ENCODE results near the gene MOSMO. TPM values are rescaled to one million over a fixed set of nuclear protein-coding genes. Genes with fewer than 3 reads are reported as not detected.
"Not testable (repeated sequence)": the region's sequence is repeated elsewhere in the genome, so short reads cannot be mapped to it uniquely, and the experiment has no call there.

MOSMO gene
- total and polyA plus RNA-seq, 10 of the 15 experiments (the other 5 are each of a cell fraction or from before 2014, with no cell fraction given), result 1.7 to 26.7 (median 12.2) TPM

- H3K9me3 ChIP-seq (replicated peaks; ENCODE audit: control insufficient read depth, insufficient read depth, low read length), result no peaks in the 10 kb centered on the region
- in situ Hi-C loops (cut with MboI) (no loop called here), intact Hi-C loops (cut with micrococcal nuclease; ENCODE audit: unreplicated experiment) (no loop called here)
- no peaks in the 10 kb centered on the region for H4K20me1 ChIP-seq (ENCODE audit: control insufficient read depth, insufficient read depth)
- H3K27me3 ChIP-seq (replicated peaks in 1 of 2; ENCODE audit: control insufficient read depth in 2 of 2, insufficient read depth in 2 of 2, low read length in 1 of 2), result no peaks in the 10 kb centered on the region
- H3K27ac ChIP-seq (ENCODE audit: control insufficient read depth, insufficient read depth), result no peak overlapping the region
- FAIRE-seq, result no peak
- no peak overlapping the region for H3K4me3 ChIP-seq
- RAD21 ChIA-PET (ENCODE audit: unreplicated experiment), result no interaction called here
- H2AFZ ChIP-seq (ENCODE audit: control insufficient read depth, low read depth, low read length), result no peak overlapping the region
- ATAC-seq, result no peak
- H3K79me2 ChIP-seq (ENCODE audit: control insufficient read depth, insufficient read depth, low read length), result no peaks in the 10 kb centered on the region
- SMC1A ChIA-PET (ENCODE audit: uncharacterized antibody, unreplicated experiment), result no interaction called here
- BruUV-seq (replicated peaks), result no TSS peak
- TF ChIP-seq USF1 (IDR thresholded peaks at IDR 0.05; ENCODE audit: borderline replicate concordance, extremely low read length, insufficient read depth, low read depth, low read length) (no peak), SIN3A (IDR thresholded peaks at IDR 0.05; ENCODE audit: low read depth, low read length) (no peak), TCF7 (IDR thresholded peaks at IDR 0.05; ENCODE audit: borderline replicate concordance) (no peak), PAX8 (IDR thresholded peaks at IDR 0.05) (no peak), EP300 (IDR thresholded peaks at IDR 0.05; ENCODE audit: borderline replicate concordance in 1 of 2, control insufficient read depth in 1 of 2, low read depth in 2 of 2, low read length in 2 of 2) (no peak), TAF1 (IDR thresholded peaks at IDR 0.05; ENCODE audit: borderline replicate concordance, low read depth, low read length) (no peak), RB1 (IDR thresholded peaks at IDR 0.05; ENCODE audit: borderline replicate concordance) (no peak), ETV6 (conservative IDR thresholded peaks at IDR 0.05 in 1 of 2, IDR thresholded peaks at IDR 0.05 in 1 of 2; ENCODE audit: borderline replicate concordance in 1 of 2, low read depth in 1 of 2) (no peak), HCFC1 (IDR thresholded peaks at IDR 0.05; ENCODE audit: low read length) (no peak), PBX3 (IDR thresholded peaks at IDR 0.05; ENCODE audit: insufficient replicate concordance, low read depth, low read length) (no peak)
- 64% methylated on average over 15 of the region's 15 CpGs for WGBS (ENCODE audit: insufficient coverage, insufficient replicate concordance, low lambda C conversion rate, missing lambda C conversion rate)
- no peaks in the 10 kb centered on the region for H3K36me3 ChIP-seq (ENCODE audit: control insufficient read depth in 2 of 2, insufficient read depth in 2 of 2, low read length in 1 of 2)
- H3K4me2 ChIP-seq (ENCODE audit: control insufficient read depth, insufficient read depth), result no peak overlapping the region
- POLR2A ChIA-PET, result no interaction called here
- DNase-seq (ENCODE audit: low read depth, low spot score), result no peak
- CTCF ChIA-PET, result interaction anchor here (1.0 kb wide), 1 partner anchor 63 kb away, joined by 3 read pairs; no protein-coding TSS in a partner anchor
- H3K4me1 ChIP-seq (ENCODE audit: control insufficient read depth, insufficient read depth, low read length), result no peaks in the 10 kb centered on the region
- no peak overlapping the region for H3K9ac ChIP-seq (ENCODE audit: control insufficient read depth, insufficient read depth, low read length)
Observed at GRCh38 chr16:22126037-22126558, 118.2 kb downstream of the MOSMO start.

- 87% methylated on average over 1 of the region's 1 CpG for WGBS (ENCODE audit: insufficient coverage, insufficient replicate concordance, low lambda C conversion rate, missing lambda C conversion rate)
- H3K9me3 ChIP-seq (replicated peaks; ENCODE audit: control insufficient read depth, insufficient read depth, low read length); H3K79me2 ChIP-seq (ENCODE audit: control insufficient read depth, insufficient read depth, low read length); intact Hi-C loops (cut with micrococcal nuclease; ENCODE audit: unreplicated experiment); SMC1A ChIA-PET (ENCODE audit: uncharacterized antibody, unreplicated experiment); H3K4me3 ChIP-seq; in situ Hi-C loops (cut with MboI); H3K27me3 ChIP-seq (replicated peaks in 1 of 2; ENCODE audit: control insufficient read depth in 2 of 2, insufficient read depth in 2 of 2, low read length in 1 of 2); H2AFZ ChIP-seq (ENCODE audit: control insufficient read depth, low read depth, low read length); FAIRE-seq; H3K4me2 ChIP-seq (ENCODE audit: control insufficient read depth, insufficient read depth); H4K20me1 ChIP-seq (ENCODE audit: control insufficient read depth, insufficient read depth); H3K9ac ChIP-seq (ENCODE audit: control insufficient read depth, insufficient read depth, low read length); ATAC-seq; H3K36me3 ChIP-seq (ENCODE audit: control insufficient read depth in 2 of 2, insufficient read depth in 2 of 2, low read length in 1 of 2); CTCF ChIA-PET; H3K27ac ChIP-seq (ENCODE audit: control insufficient read depth, insufficient read depth); H3K4me1 ChIP-seq (ENCODE audit: control insufficient read depth, insufficient read depth, low read length); DNase-seq (ENCODE audit: low read depth, low spot score); BruUV-seq (replicated peaks): not testable (repeated sequence)
- RAD21 ChIA-PET (ENCODE audit: unreplicated experiment), result interaction anchor here (0.7 kb wide), 1 partner anchor 61 kb away, joined by 3 read pairs; no protein-coding TSS in a partner anchor
- POLR2A ChIA-PET, result interaction anchor here (0.7 kb wide), 1 partner anchor 1788 kb away, joined by 4 read pairs; no protein-coding TSS in a partner anchor
Observed at GRCh38 chr16:22128537-22128936, 120.6 kb downstream of the MOSMO start.
